Keratinocyte (primary cell): Measurements from ENCODE around the gene SPTBN4. TPM values are rescaled to one million over a fixed set of nuclear protein-coding genes. Genes with fewer than 3 reads are reported as not detected.

Source experiments
- DNase-seq: peaks from one replicate; pipeline ENCODE4 v3.0.0-alpha.2; 2011; ENCODE audit warnings: low read depth, missing footprints, low spot score
- FAIRE-seq: peaks from 2 replicates; lab custom pipeline; 2011; peaks lifted over from hg19 to GRCh38; lab: Jason Lieb, UNC
- H2AFZ ChIP-seq: 2 replicates; pipeline ENCODE4 v1.6.0; 2012; ENCODE audit warnings: low read length, control low read depth, inconsistent platforms; ENCODE audit not compliant: control insufficient read depth
- H3K27ac ChIP-seq: 2 replicates; pipeline ENCODE4 v1.5.1; 2011; ENCODE audit warnings: low read length; ENCODE audit not compliant: control insufficient read depth, insufficient read depth
- H3K27me3 ChIP-seq: 3 replicates; pipeline ENCODE4 v1.6.0; 2011; ENCODE audit warnings: low read length; ENCODE audit not compliant: control insufficient read depth, insufficient read depth; ENCODE audit errors: extremely low read depth
- H3K36me3 ChIP-seq, 2 experiments: 2 replicates in 1 of 2; 3 replicates in 1 of 2; pipeline ENCODE4 v1.5.1; 2011; ENCODE audit warnings: low read length in 2 of 2, mild to moderate bottlenecking in 1 of 2; ENCODE audit not compliant: control insufficient read depth in 2 of 2, insufficient read depth in 2 of 2; ENCODE audit errors: extremely low read depth in 1 of 2
- H3K4me1 ChIP-seq: 3 replicates; pipeline ENCODE4 v1.5.1; 2011; ENCODE audit warnings: low read length; ENCODE audit not compliant: control insufficient read depth, insufficient read depth; ENCODE audit errors: extremely low read depth
- H3K4me2 ChIP-seq: 3 replicates; pipeline ENCODE4 v1.6.0; 2011; ENCODE audit warnings: low read depth, low read length; ENCODE audit not compliant: control insufficient read depth, insufficient read depth; ENCODE audit errors: extremely low read depth
- H3K4me3 ChIP-seq, 3 experiments: fragments of 200-600 bp in 1 of 3; sonication (generic) in 1 of 3; 2 replicates in 2 of 3; 3 replicates in 1 of 3; pipeline ENCODE4 v1.5.1; 2011 to 2016; ENCODE audit warnings: low read length in 3 of 3, mild to moderate bottlenecking in 3 of 3, control low read depth in 2 of 3, inconsistent platforms in 1 of 3, low read depth in 1 of 3, mixed read lengths in 1 of 3, mixed run types in 1 of 3, moderate library complexity in 1 of 3; ENCODE audit not compliant: control insufficient read depth in 2 of 3, insufficient read depth in 2 of 3; ENCODE audit errors: extremely low read depth in 1 of 3
- H3K79me2 ChIP-seq: 2 replicates; pipeline ENCODE4 v1.6.0; 2012; ENCODE audit warnings: low read length; ENCODE audit not compliant: control insufficient read depth, insufficient read depth
- H3K9ac ChIP-seq: 3 replicates; pipeline ENCODE4 v1.6.0; 2011; ENCODE audit warnings: low read length; ENCODE audit not compliant: control insufficient read depth, insufficient read depth; ENCODE audit errors: extremely low read depth
- H3K9me1 ChIP-seq: 3 replicates; pipeline ENCODE4 v1.6.0; 2011; ENCODE audit warnings: low read length; ENCODE audit not compliant: control insufficient read depth, insufficient read depth; ENCODE audit errors: extremely low read depth
- H3K9me3 ChIP-seq: 2 replicates; pipeline ENCODE4 v1.5.1; 2012; ENCODE audit warnings: low read depth, low read length; ENCODE audit not compliant: control insufficient read depth
- H4K20me1 ChIP-seq: 3 replicates; pipeline ENCODE4 v1.6.0; 2011; ENCODE audit warnings: low read length; ENCODE audit not compliant: control insufficient read depth, insufficient read depth; ENCODE audit errors: extremely low read depth
- EZH2 ChIP-seq: IDR thresholded peaks from one replicate; pipeline ENCODE4 v1.6.1; 2012; ENCODE audit warnings: inconsistent platforms, mild to moderate bottlenecking, low read length, moderate library complexity
- dilution Hi-C: fragments of 300-500 bp; cut with MboI; formaldehyde crosslinking; loops from one replicate; pipeline ENCODE4 v1.7.0; 2020; ENCODE audit warnings: low sequenced_read_pairs; ENCODE audit not compliant: extremely low pct_ligation_motif_present
- polyA plus RNA-seq, 5 experiments: library from polyadenylated mRNA; depleted of rRNA in 3 of 5; stranded (reverse) in 3 of 5; stranded (forward) in 1 of 5; unstranded in 1 of 5; fragments of >200 nt; gene quantifications; 1 replicate in 1 of 5; 2 replicates in 3 of 5; 3 replicates in 1 of 5; pipeline versions ENCODE4 v1.2.1 to v1.2.3, GENCODE V29; 2011 to 2012; ENCODE audit warnings: missing spikeins in 2 of 5, low read depth in 1 of 5, low replicate concordance in 1 of 5
- TF ChIP-seq, protein P1 (sequence below), 3 experiments: IDR thresholded peaks in 1 of 3; conservative IDR thresholded peaks in 1 of 3; optimal IDR thresholded peaks in 1 of 3; 2 replicates in 2 of 3; 3 replicates in 1 of 3; pipeline versions ENCODE3 to v1.5.1; 2011; ENCODE audit warnings: low read length in 3 of 3, mild to moderate bottlenecking in 3 of 3, moderate library complexity in 2 of 3, control low read depth in 1 of 3, inconsistent platforms in 1 of 3; ENCODE audit not compliant: insufficient read depth in 2 of 3; ENCODE audit errors: extremely low read depth in 1 of 3

SPTBN4 gene
- polyA plus RNA-seq, 1 donor (not counting 4 experiments of a cell fraction or from before 2014, with no cell fraction given): 0.17 TPM

DNA sequence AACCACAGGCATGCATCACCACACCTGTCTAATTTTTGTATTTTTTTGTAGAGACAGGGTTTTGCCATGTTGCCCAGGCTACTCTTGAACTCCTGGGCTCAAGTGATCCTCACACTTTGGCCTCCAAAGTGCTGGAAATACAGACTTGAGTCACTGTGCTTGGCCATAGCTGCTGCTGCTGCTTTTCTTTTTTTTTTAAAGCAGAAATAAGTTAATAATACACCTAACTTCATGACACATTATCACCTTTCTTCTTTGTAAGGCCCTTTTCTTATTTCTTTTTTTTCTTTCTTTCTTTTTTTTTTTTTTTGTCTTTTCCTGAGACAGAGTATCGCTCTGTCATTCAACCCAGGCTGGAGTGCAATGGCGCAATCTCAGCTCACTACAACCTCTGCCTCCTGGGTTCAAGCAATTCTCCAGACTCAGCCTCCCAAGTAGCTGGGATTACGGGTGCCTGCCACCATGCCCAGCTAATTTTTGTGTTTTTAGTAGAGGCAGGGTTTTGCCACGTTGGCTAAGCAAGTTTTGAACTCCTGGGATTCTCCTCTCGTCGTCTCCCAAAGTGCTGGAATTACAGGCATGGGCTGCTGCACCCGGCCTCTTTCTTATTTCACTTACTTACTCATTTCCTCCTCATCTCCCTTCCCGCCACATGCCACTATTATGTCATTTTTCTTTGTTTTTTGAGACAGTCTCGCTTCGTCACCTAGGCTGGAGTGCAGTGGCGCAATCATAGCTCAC is 118.6 kb downstream of the SPTBN4 start:
- no peak overlapping the region for H3K4me3 ChIP-seq
- H3K9me1 ChIP-seq: no peaks in the 10 kb centered on the region
- dilution Hi-C loops: no loop called here
- TF ChIP-seq, protein P1, sequence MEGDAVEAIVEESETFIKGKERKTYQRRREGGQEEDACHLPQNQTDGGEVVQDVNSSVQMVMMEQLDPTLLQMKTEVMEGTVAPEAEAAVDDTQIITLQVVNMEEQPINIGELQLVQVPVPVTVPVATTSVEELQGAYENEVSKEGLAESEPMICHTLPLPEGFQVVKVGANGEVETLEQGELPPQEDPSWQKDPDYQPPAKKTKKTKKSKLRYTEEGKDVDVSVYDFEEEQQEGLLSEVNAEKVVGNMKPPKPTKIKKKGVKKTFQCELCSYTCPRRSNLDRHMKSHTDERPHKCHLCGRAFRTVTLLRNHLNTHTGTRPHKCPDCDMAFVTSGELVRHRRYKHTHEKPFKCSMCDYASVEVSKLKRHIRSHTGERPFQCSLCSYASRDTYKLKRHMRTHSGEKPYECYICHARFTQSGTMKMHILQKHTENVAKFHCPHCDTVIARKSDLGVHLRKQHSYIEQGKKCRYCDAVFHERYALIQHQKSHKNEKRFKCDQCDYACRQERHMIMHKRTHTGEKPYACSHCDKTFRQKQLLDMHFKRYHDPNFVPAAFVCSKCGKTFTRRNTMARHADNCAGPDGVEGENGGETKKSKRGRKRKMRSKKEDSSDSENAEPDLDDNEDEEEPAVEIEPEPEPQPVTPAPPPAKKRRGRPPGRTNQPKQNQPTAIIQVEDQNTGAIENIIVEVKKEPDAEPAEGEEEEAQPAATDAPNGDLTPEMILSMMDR (optimal IDR thresholded peaks at IDR 0.05 in 1 of 3, IDR thresholded peaks at IDR 0.05 in 1 of 3, conservative IDR thresholded peaks at IDR 0.05 in 1 of 3; ENCODE audit: extremely low read depth in 1 of 3, insufficient read depth in 2 of 3, low read length in 3 of 3): no peak
- TF ChIP-seq EZH2: no peak
- H3K27ac ChIP-seq: no peak overlapping the region
- no peak for DNase-seq
- no peaks in the 10 kb centered on the region for H3K79me2 ChIP-seq
- no peak for FAIRE-seq
- peaks cover 6 to 8% of the 10 kb centered on the region in 2 experiments for H3K36me3 ChIP-seq
- H3K9ac ChIP-seq: no peak overlapping the region
- no peaks in the 10 kb centered on the region for H3K27me3 ChIP-seq
- H3K4me2 ChIP-seq: no peak overlapping the region
- H2AFZ ChIP-seq: no peak overlapping the region
- H3K4me1 ChIP-seq: peaks cover 11% of the 10 kb centered on the region
- H3K9me3 ChIP-seq: no peaks in the 10 kb centered on the region
- no peaks in the 10 kb centered on the region for H4K20me1 ChIP-seq

DNA sequence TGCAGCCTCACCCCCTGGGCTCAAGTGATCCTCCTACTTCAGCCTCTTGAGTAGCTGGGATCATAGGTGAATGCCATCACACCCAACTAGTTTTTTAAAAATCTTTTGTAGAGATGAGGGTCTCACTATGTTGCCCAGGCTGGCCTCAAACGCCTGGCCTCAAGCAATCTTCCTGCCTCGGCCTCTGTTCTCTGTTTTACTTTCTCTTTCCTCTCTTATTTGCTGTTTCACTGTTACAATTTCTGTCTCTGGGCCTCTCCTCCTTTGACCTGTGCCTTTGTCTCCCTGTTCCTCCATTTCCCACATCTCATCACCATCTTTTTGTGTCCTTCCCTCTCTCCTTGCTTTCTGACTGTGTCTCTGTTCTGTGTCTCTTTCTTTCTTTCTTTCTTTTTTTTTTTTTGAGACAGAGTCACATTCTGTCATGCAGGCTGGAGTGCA is 119.2 kb downstream of the SPTBN4 start:
- no peak for DNase-seq
- Histone ChIP-seq H3K9ac (no peak overlapping the region), H3K36me3 (peaks cover 6 to 8% of the 10 kb centered on the region in 2 experiments), H4K20me1 (no peaks in the 10 kb centered on the region), H3K4me1 (peaks cover 11% of the 10 kb centered on the region), H3K9me1 (no peaks in the 10 kb centered on the region), H3K4me2 (no peak overlapping the region), H2AFZ (no peak overlapping the region), H3K79me2 (no peaks in the 10 kb centered on the region), H3K27ac (no peak overlapping the region), H3K27me3 (no peaks in the 10 kb centered on the region), H3K4me3 (no peak overlapping the region), H3K9me3 (no peaks in the 10 kb centered on the region)
- TF ChIP-seq, protein P1 (optimal IDR thresholded peaks at IDR 0.05 in 1 of 3, IDR thresholded peaks at IDR 0.05 in 1 of 3, conservative IDR thresholded peaks at IDR 0.05 in 1 of 3; ENCODE audit: extremely low read depth in 1 of 3, insufficient read depth in 2 of 3, low read length in 3 of 3): no peak
- no peak for TF ChIP-seq EZH2
- no peak for FAIRE-seq
- dilution Hi-C loops: no loop called here
